H9 (cell line): ENCODE results near the gene C13orf46. TPM values are rescaled to one million over a fixed set of nuclear protein-coding genes. Genes with fewer than 3 reads are reported as not detected.

Source experiments
- DNase-seq: peaks from one replicate; pipeline ENCODE4 v3.0.0-alpha.2; 2017
- H2AFZ ChIP-seq: one replicate; pipeline ENCODE4 v1.6.1; 2013; ENCODE audit warnings: mild to moderate bottlenecking, low read length, control low read depth, moderate library complexity
- H2AK5ac ChIP-seq: 2 replicates; pipeline ENCODE4 v1.6.1; 2013; ENCODE audit warnings: low read length, control low read depth, mixed read lengths; ENCODE audit not compliant: insufficient read length
- H2BK120ac ChIP-seq: one replicate; pipeline ENCODE4 v1.6.1; 2013; ENCODE audit warnings: low read depth, mild to moderate bottlenecking, low read length, control low read depth, inconsistent platforms; ENCODE audit not compliant: poor library complexity, severe bottlenecking
- H2BK12ac ChIP-seq: 2 replicates; pipeline ENCODE4 v1.6.1; 2013; ENCODE audit warnings: low read length, control low read depth, mixed read lengths, low read depth; ENCODE audit not compliant: insufficient read length
- H2BK15ac ChIP-seq: 2 replicates; pipeline ENCODE4 v1.6.1; 2013; ENCODE audit warnings: low read depth, low read length, control low read depth
- H2BK20ac ChIP-seq: one replicate; pipeline ENCODE4 v1.6.1; 2013; ENCODE audit warnings: low read depth, mild to moderate bottlenecking, low read length, control low read depth, inconsistent platforms; ENCODE audit not compliant: poor library complexity, severe bottlenecking
- H2BK5ac ChIP-seq: 2 replicates; pipeline ENCODE4 v1.6.1; 2013; ENCODE audit warnings: low read length, control low read depth, mixed read lengths; ENCODE audit not compliant: insufficient read length
- H3K14ac ChIP-seq: 2 replicates; pipeline ENCODE4 v1.6.1; 2013; ENCODE audit warnings: low read length, control low read depth; ENCODE audit not compliant: insufficient read depth
- H3K18ac ChIP-seq: 2 replicates; pipeline ENCODE4 v1.6.1; 2013; ENCODE audit warnings: low read depth, mild to moderate bottlenecking, mixed read lengths, low read length, control low read depth; ENCODE audit not compliant: insufficient read length
- H3K23ac ChIP-seq: 2 replicates; pipeline ENCODE4 v1.6.1; 2013; ENCODE audit warnings: low read length, control low read depth, mixed read lengths, low read depth; ENCODE audit not compliant: insufficient read length
- H3K23me2 ChIP-seq: 2 replicates; pipeline ENCODE4 v1.6.1; 2013; ENCODE audit warnings: low read depth, mild to moderate bottlenecking, mixed read lengths, low read length, control low read depth; ENCODE audit not compliant: insufficient read length, poor library complexity, severe bottlenecking
- H3K27ac ChIP-seq: 2 replicates; pipeline ENCODE4 v1.5.1; 2013; ENCODE audit warnings: low read length, control low read depth, mixed read lengths, low read depth; ENCODE audit not compliant: insufficient read length
- H3K27me3 ChIP-seq: 2 replicates; pipeline ENCODE4 v1.6.1; 2013; ENCODE audit warnings: low read length, control low read depth, inconsistent platforms; ENCODE audit not compliant: insufficient read depth
- H3K4ac ChIP-seq: 2 replicates; pipeline ENCODE4 v1.6.1; 2013; ENCODE audit warnings: low read depth, mild to moderate bottlenecking, control low read depth, inconsistent platforms, low read length, moderate library complexity
- H3K4me1 ChIP-seq: 2 replicates; pipeline ENCODE4 v1.6.1; 2013; ENCODE audit warnings: low read length, control low read depth, inconsistent platforms; ENCODE audit not compliant: insufficient read depth
- H3K4me2 ChIP-seq: 2 replicates; pipeline ENCODE4 v1.6.1; 2013; ENCODE audit warnings: low read length, control low read depth, mixed read lengths; ENCODE audit not compliant: insufficient read length, insufficient read depth
- H3K56ac ChIP-seq: 2 replicates; pipeline ENCODE4 v1.6.1; 2013; ENCODE audit warnings: low read depth, mild to moderate bottlenecking, mixed read lengths, low read length, control low read depth; ENCODE audit not compliant: insufficient read length
- H3K79me1 ChIP-seq: 2 replicates; pipeline ENCODE4 v1.6.1; 2013; ENCODE audit warnings: low read depth, mild to moderate bottlenecking, moderate library complexity, low read length, control low read depth, inconsistent platforms; ENCODE audit not compliant: insufficient read depth, poor library complexity, severe bottlenecking
- H3K79me2 ChIP-seq: 2 replicates; pipeline ENCODE4 v1.6.1; 2013; ENCODE audit warnings: low read length, control low read depth, inconsistent platforms; ENCODE audit not compliant: insufficient read depth
- H3K9ac ChIP-seq: 2 replicates; pipeline ENCODE4 v1.6.1; 2013; ENCODE audit warnings: low read length, control low read depth, mixed read lengths; ENCODE audit not compliant: insufficient read length; ENCODE audit errors: extremely low read depth
- H3K9me3 ChIP-seq: one replicate; pipeline ENCODE4 v1.6.1; 2013; ENCODE audit warnings: low read depth, low read length, inconsistent platforms; ENCODE audit not compliant: control insufficient read depth
- H3T11ph ChIP-seq: one replicate; pipeline ENCODE4 v1.6.1; 2013; ENCODE audit warnings: mild to moderate bottlenecking, low read length, control low read depth, inconsistent platforms
- H4K20me1 ChIP-seq: one replicate; pipeline ENCODE4 v1.6.1; 2013; ENCODE audit not compliant: control insufficient read depth, insufficient read length, insufficient read depth
- H4K5ac ChIP-seq: 2 replicates; pipeline ENCODE4 v1.6.1; 2013; ENCODE audit warnings: low read depth, mild to moderate bottlenecking, mixed read lengths, low read length, control low read depth; ENCODE audit not compliant: insufficient read length
- H4K8ac ChIP-seq: replicated peaks from 2 replicates; pipeline ENCODE4 v1.6.1; 2013; ENCODE audit warnings: low read length, control low read depth, mixed read lengths, low read depth; ENCODE audit not compliant: insufficient read length
- H4K91ac ChIP-seq: 2 replicates; pipeline ENCODE4 v1.6.1; 2013; ENCODE audit warnings: low read depth, mild to moderate bottlenecking, moderate library complexity, mixed read lengths, low read length, control low read depth; ENCODE audit not compliant: insufficient read length
- H3K27ac Mint-ChIP-seq, 3 experiments: 2 replicates in 2 of 3; 3 replicates in 1 of 3; pipeline ENCODE4 v1.8.0; 2020 to 2021; ENCODE audit warnings: mixed read lengths in 3 of 3, mild to moderate bottlenecking in 1 of 3, moderate library complexity in 1 of 3
- H3K27me3 Mint-ChIP-seq: 2 replicates; pipeline ENCODE4 v1.8.0; 2021; ENCODE audit warnings: low read depth, mild to moderate bottlenecking, moderate library complexity, mixed read lengths
- H3K36me3 Mint-ChIP-seq, 3 experiments: 2 replicates in 2 of 3; 3 replicates in 1 of 3; pipeline ENCODE4 v1.8.0; 2020 to 2021; ENCODE audit warnings: low read depth in 3 of 3, mixed read lengths in 3 of 3; ENCODE audit not compliant: insufficient read depth in 1 of 3
- H3K4me1 Mint-ChIP-seq, 2 experiments: 2 replicates each; pipeline ENCODE4 v1.8.0; 2020; ENCODE audit warnings: mixed read lengths in 2 of 2
- H3K4me3 Mint-ChIP-seq, 2 experiments: 2 replicates in 1 of 2; 3 replicates in 1 of 2; pipeline ENCODE4 v1.8.0; 2020 to 2021; ENCODE audit warnings: mild to moderate bottlenecking in 2 of 2, mixed read lengths in 2 of 2, moderate library complexity in 1 of 2
- H3K9me3 Mint-ChIP-seq, 2 experiments: 2 replicates in 1 of 2; 3 replicates in 1 of 2; pipeline ENCODE4 v1.8.0; 2020; ENCODE audit warnings: mild to moderate bottlenecking in 2 of 2, mixed read lengths in 2 of 2, moderate library complexity in 1 of 2
- CTCF ChIP-seq: fragments of 200-600 bp; sonication (generic); conservative IDR thresholded peaks from 3 replicates; pipeline ENCODE4 v1.8.0; 2021; ENCODE audit warnings: antibody characterized with exemption, mild to moderate bottlenecking
- WGBS: extraction: QIAGEN DNeasy Blood & Tissue Kit; methylation state at CpG from one replicate; pipeline ENCODE4 v1.1.7; 2013; ENCODE audit warnings: missing lambda C conversion rate, low lambda C conversion rate, mixed read lengths; ENCODE audit not compliant: insufficient read length; ENCODE audit errors: extremely low coverage; 5-methylcytosine and 5-hydroxymethylcytosine counted together
- total RNA-seq: library from RNA; stranded (reverse); gene quantifications from 2 replicates; pipeline ENCODE4 v1.2.1, GENCODE V29; 2021

C13orf46 gene
- total RNA-seq, 1 experiment from 2014 or later, result 0.55 TPM

DNA sequence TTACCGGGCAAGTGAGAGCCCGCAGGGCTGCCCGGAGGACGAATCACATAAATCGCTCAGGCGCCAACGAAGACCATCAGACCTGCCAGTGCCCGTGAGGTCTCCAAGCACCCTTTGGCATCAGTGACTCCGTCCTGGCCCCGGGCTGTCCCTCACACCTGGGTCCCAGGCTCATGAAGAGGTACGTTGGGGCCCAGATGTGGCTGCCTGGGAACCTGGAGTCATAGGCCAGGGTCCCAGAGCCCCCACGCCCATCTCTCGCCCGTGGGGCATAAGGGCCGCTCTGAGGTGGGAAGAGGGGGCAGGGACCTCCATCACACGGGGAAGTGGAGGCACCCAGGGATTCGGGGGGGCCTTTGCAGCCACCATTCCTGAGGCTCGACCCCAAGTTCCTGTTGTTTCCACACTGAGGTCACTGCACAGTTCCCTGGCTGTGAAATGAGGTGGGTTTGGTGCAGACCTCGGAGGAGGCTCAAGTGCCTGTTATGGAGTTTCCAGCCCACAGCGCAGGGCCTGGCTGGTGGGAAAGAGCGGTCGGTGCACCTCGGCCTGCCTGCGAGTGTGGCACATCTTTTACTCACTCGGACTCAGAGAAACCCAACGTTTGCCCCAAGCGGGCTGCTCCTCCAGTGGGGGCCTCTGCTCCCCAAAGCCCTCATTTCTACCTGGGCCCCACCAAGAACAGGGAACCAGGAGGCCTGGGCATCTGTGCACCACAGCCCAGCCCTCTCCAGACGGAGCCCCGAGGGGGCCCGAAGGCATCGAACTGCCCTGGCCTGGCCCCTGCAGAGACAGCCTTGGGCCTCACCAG, 35.9 kb upstream of the C13orf46 start:
- no peak overlapping the region for H4K5ac ChIP-seq
- H3K9ac ChIP-seq, result no peak overlapping the region
- H3T11ph ChIP-seq, result no peak overlapping the region
- no peaks in the 10 kb centered on the region for H3K27me3 ChIP-seq
- Mint-ChIP-seq H3K27me3 (no peaks in the 10 kb centered on the region), H3K27ac (peak overlapping the region in 1 of 3 experiments; percentile 53; a peak in 3 of 7 replicates), H3K36me3 (peaks cover 8 to 10% (median 10%) of the 10 kb centered on the region in 3 experiments), H3K9me3 (no peaks in the 10 kb centered on the region), H3K4me3 (no peak overlapping the region), H3K4me1 (no peaks in the 10 kb centered on the region)
- no peak overlapping the region for H3K27ac ChIP-seq
- H2AFZ ChIP-seq, result no peak overlapping the region
- H3K14ac ChIP-seq, result no peak overlapping the region
- no peak overlapping the region for H2BK12ac ChIP-seq
- H3K79me2 ChIP-seq, result no peaks in the 10 kb centered on the region
- no peaks in the 10 kb centered on the region for H3K23me2 ChIP-seq
- H2AK5ac ChIP-seq, result no peak overlapping the region
- no peak for DNase-seq
- no peak overlapping the region for H3K4ac ChIP-seq
- H3K4me1 ChIP-seq, result no peaks in the 10 kb centered on the region
- H4K91ac ChIP-seq, result no peak overlapping the region
- no peak overlapping the region for H2BK5ac ChIP-seq
- H2BK15ac ChIP-seq, result no peak overlapping the region
- H2BK120ac ChIP-seq, result no peak overlapping the region
- no peak overlapping the region for H3K4me2 ChIP-seq
- no peaks in the 10 kb centered on the region for H3K79me1 ChIP-seq
- H3K9me3 ChIP-seq, result no peaks in the 10 kb centered on the region
- H3K18ac ChIP-seq, result no peak overlapping the region
- H3K56ac ChIP-seq, result no peak overlapping the region
- H2BK20ac ChIP-seq, result no peak overlapping the region
- no peak overlapping the region for H4K8ac ChIP-seq
- no peak overlapping the region for H3K23ac ChIP-seq
- no peaks in the 10 kb centered on the region for H4K20me1 ChIP-seq
- no peak for TF ChIP-seq CTCF
- WGBS, result no CpG with 5 or more reads among the region's 31 CpGs
